ENCODE measurements around the gene ZNF385A. TPM values are rescaled to one million over a fixed set of nuclear protein-coding genes. Genes with fewer than 3 reads are reported as not detected.
A peak's percentile ranks its signal among the peaks of the same experiment; 100 is the strongest.

The ZNF385A gene
- total RNA-seq, 4 donors from 2014 or later = 9.0 to 19.8 (median 13.5) TPM

DNA sequence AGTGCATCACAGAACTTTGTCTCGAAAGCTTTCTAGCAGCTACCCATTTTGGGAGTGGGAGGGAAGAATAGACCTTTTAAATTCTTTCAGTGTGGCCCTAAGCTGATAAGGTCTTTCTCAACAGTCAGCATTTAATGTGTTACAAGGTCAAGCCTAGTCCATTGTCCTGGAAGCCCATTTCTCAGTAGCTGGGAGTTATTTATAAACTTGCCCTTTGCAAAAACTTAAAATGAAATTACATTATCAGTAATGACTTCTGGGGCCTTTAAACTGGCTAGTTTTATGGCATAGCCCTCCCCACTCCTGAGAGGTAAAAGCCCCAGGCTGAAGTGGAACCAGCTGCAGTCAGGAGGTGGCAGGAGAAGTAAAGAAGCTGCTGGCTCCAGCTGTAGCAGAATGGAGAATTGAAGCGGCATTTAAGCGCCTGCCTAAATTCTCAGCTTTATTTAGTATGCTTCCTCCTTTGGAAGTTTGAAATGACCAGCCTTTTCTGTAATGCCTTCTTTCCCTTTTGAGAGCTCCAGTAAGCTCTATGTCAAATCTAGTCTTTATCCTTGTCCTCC is 47.2 kb downstream of the ZNF385A start:
- TF ChIP-seq EP300 (IDR thresholded peaks at IDR 0.05) (no peak), POLR2A (IDR thresholded peaks at IDR 0.05) (no peak)
- TF ChIP-seq, protein P1, sequence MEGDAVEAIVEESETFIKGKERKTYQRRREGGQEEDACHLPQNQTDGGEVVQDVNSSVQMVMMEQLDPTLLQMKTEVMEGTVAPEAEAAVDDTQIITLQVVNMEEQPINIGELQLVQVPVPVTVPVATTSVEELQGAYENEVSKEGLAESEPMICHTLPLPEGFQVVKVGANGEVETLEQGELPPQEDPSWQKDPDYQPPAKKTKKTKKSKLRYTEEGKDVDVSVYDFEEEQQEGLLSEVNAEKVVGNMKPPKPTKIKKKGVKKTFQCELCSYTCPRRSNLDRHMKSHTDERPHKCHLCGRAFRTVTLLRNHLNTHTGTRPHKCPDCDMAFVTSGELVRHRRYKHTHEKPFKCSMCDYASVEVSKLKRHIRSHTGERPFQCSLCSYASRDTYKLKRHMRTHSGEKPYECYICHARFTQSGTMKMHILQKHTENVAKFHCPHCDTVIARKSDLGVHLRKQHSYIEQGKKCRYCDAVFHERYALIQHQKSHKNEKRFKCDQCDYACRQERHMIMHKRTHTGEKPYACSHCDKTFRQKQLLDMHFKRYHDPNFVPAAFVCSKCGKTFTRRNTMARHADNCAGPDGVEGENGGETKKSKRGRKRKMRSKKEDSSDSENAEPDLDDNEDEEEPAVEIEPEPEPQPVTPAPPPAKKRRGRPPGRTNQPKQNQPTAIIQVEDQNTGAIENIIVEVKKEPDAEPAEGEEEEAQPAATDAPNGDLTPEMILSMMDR (IDR thresholded peaks at IDR 0.05) = peak in 1 of 5 experiments; percentile 14
- Histone ChIP-seq H3K4me3 (no peak overlapping the region), H3K27ac (peak overlapping the region in 2 of 4 donors; percentile 62 to 73), H3K9me3 (no peaks in the 10 kb centered on the region), H3K27me3 (no peaks in the 10 kb centered on the region), H3K4me1 (peaks cover 4 to 73% (median 23%) of the 10 kb centered on the region in 4 donors), H3K36me3 (peaks cover 0 to 22% (median 3%) of the 10 kb centered on the region in 3 donors)
- no peak for DNase-seq (ENCODE audit: low spot score in 2 of 2)
- 26 to 29% methylated on average over 3 of the region's 3 CpGs for WGBS, 2 donors

DNA sequence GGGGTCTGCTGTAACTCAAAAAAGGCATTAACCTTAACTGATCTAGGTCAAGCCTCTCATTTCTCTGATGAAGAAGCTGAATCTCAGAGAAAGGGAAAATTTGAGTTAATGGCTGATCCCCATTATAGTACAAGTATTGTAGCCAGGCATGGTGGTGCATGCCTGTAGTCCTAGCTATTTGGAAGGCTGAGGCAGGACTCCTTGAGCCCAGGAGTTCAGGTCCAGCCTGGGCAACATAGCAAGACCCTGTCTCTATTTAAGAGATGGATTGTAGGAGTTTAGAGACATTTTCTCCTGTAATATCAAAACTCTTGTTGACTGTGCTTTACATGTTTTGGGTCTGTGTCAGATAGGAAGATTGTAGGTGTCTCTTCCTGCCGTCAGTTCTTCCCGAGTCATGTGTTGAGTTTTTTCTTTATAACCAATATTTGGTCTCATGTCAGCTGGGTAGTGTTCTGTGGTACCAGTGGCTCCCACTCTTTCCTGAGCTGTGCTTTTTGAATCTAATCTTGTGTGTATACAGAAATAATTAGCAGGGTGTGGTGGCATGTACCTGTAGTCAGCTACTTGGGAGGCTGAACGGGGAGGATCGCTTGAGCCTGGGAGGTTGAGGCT is 51.0 kb downstream of the ZNF385A start:
- H3K27ac ChIP-seq = no peak overlapping the region
- peaks cover 4 to 91% (median 37%) of the 10 kb centered on the region in 4 donors for H3K4me1 ChIP-seq
- TF ChIP-seq EP300 (IDR thresholded peaks at IDR 0.05) = no peak
- TF ChIP-seq, protein P1 (IDR thresholded peaks at IDR 0.05) = no peak
- TF ChIP-seq POLR2A (IDR thresholded peaks at IDR 0.05) = no peak
- WGBS, 2 donors = 93 to 97% methylated on average over 4 of the region's 4 CpGs
- no peaks in the 10 kb centered on the region for H3K36me3 ChIP-seq
- no peak for DNase-seq (ENCODE audit: low spot score in 2 of 2)
- H3K27me3 ChIP-seq = no peaks in the 10 kb centered on the region
- H3K9me3 ChIP-seq = no peaks in the 10 kb centered on the region
- no peak overlapping the region for H3K4me3 ChIP-seq

DNA sequence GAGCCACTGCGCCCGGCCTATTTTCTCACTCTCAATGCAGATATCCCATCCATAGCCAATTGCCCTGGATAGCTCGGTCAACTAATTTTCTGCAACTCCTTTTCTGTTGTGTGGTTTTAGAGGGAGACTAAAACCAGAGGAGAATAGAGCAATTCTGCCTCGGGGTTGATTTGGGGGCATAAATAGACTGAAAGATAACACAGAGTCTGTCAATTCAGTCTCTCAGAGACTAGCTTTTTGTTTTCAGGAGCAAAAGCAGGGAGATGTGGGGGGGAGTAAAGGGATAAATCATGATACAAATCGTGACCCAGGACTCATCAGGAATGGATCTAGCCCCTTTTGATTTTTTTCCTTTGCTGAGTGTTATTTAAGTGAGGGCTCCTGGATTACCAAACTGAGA is 53.1 kb downstream of the ZNF385A start:
- no peak for TF ChIP-seq EP300 (IDR thresholded peaks at IDR 0.05)
- TF ChIP-seq, protein P1 (IDR thresholded peaks at IDR 0.05) = no peak
- no peak for TF ChIP-seq POLR2A (IDR thresholded peaks at IDR 0.05)

DNA sequence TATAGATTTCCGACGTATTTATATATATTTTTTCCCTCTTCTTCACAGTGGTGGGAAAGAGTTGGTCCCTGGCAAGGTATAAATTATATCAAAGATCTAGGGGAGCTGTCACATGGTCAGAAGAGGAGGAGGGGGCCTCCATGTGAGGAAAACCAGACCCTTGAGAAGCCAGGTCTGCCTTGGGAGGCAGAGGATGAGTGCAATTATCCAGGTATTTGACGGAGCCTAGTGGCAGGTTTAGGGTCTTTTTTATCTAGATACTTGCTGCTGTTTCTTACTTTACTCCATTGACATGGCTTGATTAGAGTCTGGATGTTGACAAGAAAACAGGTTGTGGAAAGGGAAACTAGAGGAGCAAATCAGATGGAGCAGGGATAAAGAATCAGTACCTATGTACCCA is 54.1 kb downstream of the ZNF385A start:
- TF ChIP-seq, protein P1 (IDR thresholded peaks at IDR 0.05) = no peak
- TF ChIP-seq EP300 (IDR thresholded peaks at IDR 0.05) = no peak
- no peak for TF ChIP-seq POLR2A (IDR thresholded peaks at IDR 0.05)
- H3K4me1 ChIP-seq = peaks cover 0 to 90% (median 38%) of the 10 kb centered on the region in 4 donors
- whole genome bisulfite sequencing, 2 donors = 40 to 42% methylated on average over 3 of the region's 3 CpGs

More for the DNA sequence above, 53.1 kb downstream of the ZNF385A start:
- Histone ChIP-seq H3K27ac (no peak overlapping the region), H3K36me3 (no peaks in the 10 kb centered on the region), H3K27me3 (no peaks in the 10 kb centered on the region), H3K4me1 (peaks cover 0 to 91% (median 30%) of the 10 kb centered on the region in 4 donors), H3K9me3 (no peaks in the 10 kb centered on the region), H3K4me3 (no peak overlapping the region)
- DNase-seq (ENCODE audit: low spot score in 2 of 2) = no peak
- 48 to 53% methylated on average over 5 of the region's 5 CpGs for WGBS, 2 donors

DNA sequence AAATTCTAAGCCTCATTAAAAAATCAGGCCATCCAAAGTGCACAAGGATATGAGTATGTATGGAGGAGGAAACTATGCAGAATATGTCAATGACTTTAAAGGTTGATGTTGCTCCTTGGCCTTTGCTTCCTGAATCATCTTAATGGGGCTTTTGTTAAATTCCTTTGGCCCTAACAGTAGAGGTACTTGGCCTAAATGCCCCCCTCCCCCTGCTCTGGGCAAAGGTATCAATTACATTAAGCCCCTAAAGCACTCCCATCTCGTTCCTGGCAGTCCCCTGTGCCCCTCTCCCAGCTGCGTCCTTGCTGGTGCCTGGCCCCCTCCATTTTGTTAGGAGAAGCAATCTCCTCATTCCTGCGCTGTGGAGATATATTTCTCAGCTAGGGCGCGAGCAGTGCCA is 54.8 kb downstream of the ZNF385A start:
- Histone ChIP-seq H3K36me3 (no peaks in the 10 kb centered on the region), H3K4me3 (no peak overlapping the region), H3K9me3 (no peaks in the 10 kb centered on the region), H3K27me3 (no peaks in the 10 kb centered on the region), H3K27ac (no peak overlapping the region), H3K4me1 (peaks cover 0 to 83% (median 38%) of the 10 kb centered on the region in 4 donors)
- WGBS, 2 donors = 56 to 67% methylated on average over 5 of the region's 5 CpGs
- DNase-seq (ENCODE audit: low spot score in 2 of 2) = no peak
- TF ChIP-seq, protein P1 (IDR thresholded peaks at IDR 0.05) = no peak
- no peak for TF ChIP-seq EP300 (IDR thresholded peaks at IDR 0.05)
- TF ChIP-seq POLR2A (IDR thresholded peaks at IDR 0.05) = no peak

More for the DNA sequence above, 54.1 kb downstream of the ZNF385A start:
- Histone ChIP-seq H3K27ac (no peak overlapping the region), H3K36me3 (no peaks in the 10 kb centered on the region), H3K9me3 (no peaks in the 10 kb centered on the region), H3K4me3 (no peak overlapping the region), H3K27me3 (no peaks in the 10 kb centered on the region)
- DNase-seq (ENCODE audit: low spot score in 2 of 2) = no peak

Measured in tibial nerve (tissue), 4 donors.